Kidney (tissue), 14 donors: ENCODE data around the gene TLE5. TPM values are rescaled to one million over a fixed set of nuclear protein-coding genes. Genes with fewer than 3 reads are reported as not detected.
A peak's percentile ranks its signal among the peaks of the same experiment; 100 is the strongest.

ENCODE experiments used
- DNase-seq, 5 donors: peaks; one replicate each; pipeline ENCODE4 v3.0.0-alpha.2; 2013 to 2020
- FAIRE-seq: peaks from 2 replicates; lab custom pipeline; 2012; peaks lifted over from hg19 to GRCh38; lab: Jason Lieb, UNC
- H3K27ac ChIP-seq, 2 donors: one replicate each; pipeline ENCODE4 v1.7.0; 2013; ENCODE audit warnings: low read depth in 2 of 2, low read length in 2 of 2, inconsistent platforms in 1 of 2
- H3K27me3 ChIP-seq: one replicate; pipeline ENCODE4 v1.7.1; 2013; ENCODE audit warnings: low read length, inconsistent platforms; ENCODE audit not compliant: control insufficient read depth, insufficient read depth
- H3K36me3 ChIP-seq, 3 donors: one replicate each; pipeline versions ENCODE4 v1.7.0 to v1.7.1; 2013; ENCODE audit warnings: low read length in 3 of 3, control low read depth in 1 of 3, inconsistent platforms in 1 of 3; ENCODE audit not compliant: insufficient read depth in 3 of 3, control insufficient read depth in 2 of 3
- H3K4me1 ChIP-seq, 3 donors: one replicate each; pipeline versions ENCODE4 v1.7.0 to v1.7.1; 2013; ENCODE audit warnings: low read length in 3 of 3, inconsistent platforms in 1 of 3, low read depth in 1 of 3; ENCODE audit not compliant: control insufficient read depth in 2 of 3, insufficient read depth in 2 of 3
- H3K4me3 ChIP-seq, 3 donors: one replicate each; pipeline versions ENCODE4 v1.7.0 to v1.8.1; 2013; ENCODE audit warnings: low read length in 3 of 3, control low read depth in 1 of 3, inconsistent platforms in 1 of 3
- H3K9ac ChIP-seq, 3 donors: one replicate each; pipeline versions ENCODE4 v1.7.0 to v1.7.1; 2013; ENCODE audit warnings: low read length in 3 of 3, control low read depth in 1 of 3, inconsistent platforms in 1 of 3
- H3K9me3 ChIP-seq, 3 donors: one replicate each; pipeline versions ENCODE4 v1.7.0 to v1.7.1; 2013; ENCODE audit warnings: low read length in 3 of 3, control low read depth in 1 of 3, inconsistent platforms in 1 of 3; ENCODE audit not compliant: control insufficient read depth in 2 of 3, insufficient read depth in 1 of 3
- intact Hi-C: fragments of 100-400 bp; cut with DNase I; formaldehyde crosslinking; loops from one replicate; pipeline ENCODE4 v1.11.1; 2022
- polyA plus RNA-seq: library from polyadenylated mRNA; stranded (reverse); fragments of 350-450 nt; fragmentation: Illumina TruSeq; extraction: RNeasy Lipid Tissue Mini Kit (QIAGEN cat#74804); gene quantifications from one replicate; pipeline ENCODE4 v1.2.3, GENCODE V29; 2014; ENCODE audit warnings: low read depth, low replicate concordance; ENCODE audit not compliant: insufficient read depth
- total RNA-seq: library from RNA; stranded (reverse); fragmentation: NEBNext Ultra II Directional; extraction: Animal tissue kit (Norgen Biotek cat#: 25700); gene quantifications from one replicate; pipeline ENCODE4 v1.2.1, GENCODE V29; 2021
- TF ChIP-seq, protein P1 (sequence below): IDR thresholded peaks from 3 replicates; pipeline ENCODE4 v1.5.1; 2012; ENCODE audit warnings: mild to moderate bottlenecking, moderate library complexity, borderline replicate concordance; ENCODE audit not compliant: insufficient read depth; ENCODE audit errors: extremely low read depth
- donor health status: control.
- donor health status: control.
- donor health status: control.
- donor health status: control.
- donor health status: control.
- donor health status: DM: yes; HTN: yes; CAD: no.
- donor health status: Normal renal cell carcinoma (clear cell type).

Gene TLE5
- total and polyA plus RNA-seq, 2 donors from 2014 or later: 526 to 580 TPM

DNA sequence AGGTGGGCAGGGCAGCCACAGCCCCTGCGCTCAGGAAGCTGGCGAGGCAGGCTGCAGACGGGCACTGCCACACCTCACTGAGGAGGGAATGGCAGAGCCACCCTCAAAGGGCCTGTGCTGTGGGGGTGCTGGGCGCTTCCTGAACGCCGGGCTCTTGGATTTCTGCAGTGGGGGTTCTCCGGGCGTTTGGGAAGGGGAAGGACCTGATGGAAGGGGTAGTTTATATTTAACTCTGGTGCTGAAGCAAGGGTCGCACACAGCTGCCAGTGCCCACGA, 42.4 kb upstream of the TLE5 start:
- intact Hi-C loops: loop anchor here (10.0 kb wide), 1 partner anchor 140 kb away; no protein-coding TSS in a partner anchor
- FAIRE-seq: no peak
- DNase-seq: peak in 1 of 5 donors; percentile 70
- no peak overlapping the region for H3K9ac ChIP-seq
- no peaks in the 10 kb centered on the region for H3K9me3 ChIP-seq
- H3K27me3 ChIP-seq: no peaks in the 10 kb centered on the region
- H3K4me1 ChIP-seq: peaks cover 0 to 48% (median 13%) of the 10 kb centered on the region in 3 donors
- no peak overlapping the region for H3K27ac ChIP-seq
- H3K36me3 ChIP-seq: no peaks in the 10 kb centered on the region
- TF ChIP-seq, protein P1, sequence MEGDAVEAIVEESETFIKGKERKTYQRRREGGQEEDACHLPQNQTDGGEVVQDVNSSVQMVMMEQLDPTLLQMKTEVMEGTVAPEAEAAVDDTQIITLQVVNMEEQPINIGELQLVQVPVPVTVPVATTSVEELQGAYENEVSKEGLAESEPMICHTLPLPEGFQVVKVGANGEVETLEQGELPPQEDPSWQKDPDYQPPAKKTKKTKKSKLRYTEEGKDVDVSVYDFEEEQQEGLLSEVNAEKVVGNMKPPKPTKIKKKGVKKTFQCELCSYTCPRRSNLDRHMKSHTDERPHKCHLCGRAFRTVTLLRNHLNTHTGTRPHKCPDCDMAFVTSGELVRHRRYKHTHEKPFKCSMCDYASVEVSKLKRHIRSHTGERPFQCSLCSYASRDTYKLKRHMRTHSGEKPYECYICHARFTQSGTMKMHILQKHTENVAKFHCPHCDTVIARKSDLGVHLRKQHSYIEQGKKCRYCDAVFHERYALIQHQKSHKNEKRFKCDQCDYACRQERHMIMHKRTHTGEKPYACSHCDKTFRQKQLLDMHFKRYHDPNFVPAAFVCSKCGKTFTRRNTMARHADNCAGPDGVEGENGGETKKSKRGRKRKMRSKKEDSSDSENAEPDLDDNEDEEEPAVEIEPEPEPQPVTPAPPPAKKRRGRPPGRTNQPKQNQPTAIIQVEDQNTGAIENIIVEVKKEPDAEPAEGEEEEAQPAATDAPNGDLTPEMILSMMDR: no peak
- H3K4me3 ChIP-seq: no peak overlapping the region

DNA sequence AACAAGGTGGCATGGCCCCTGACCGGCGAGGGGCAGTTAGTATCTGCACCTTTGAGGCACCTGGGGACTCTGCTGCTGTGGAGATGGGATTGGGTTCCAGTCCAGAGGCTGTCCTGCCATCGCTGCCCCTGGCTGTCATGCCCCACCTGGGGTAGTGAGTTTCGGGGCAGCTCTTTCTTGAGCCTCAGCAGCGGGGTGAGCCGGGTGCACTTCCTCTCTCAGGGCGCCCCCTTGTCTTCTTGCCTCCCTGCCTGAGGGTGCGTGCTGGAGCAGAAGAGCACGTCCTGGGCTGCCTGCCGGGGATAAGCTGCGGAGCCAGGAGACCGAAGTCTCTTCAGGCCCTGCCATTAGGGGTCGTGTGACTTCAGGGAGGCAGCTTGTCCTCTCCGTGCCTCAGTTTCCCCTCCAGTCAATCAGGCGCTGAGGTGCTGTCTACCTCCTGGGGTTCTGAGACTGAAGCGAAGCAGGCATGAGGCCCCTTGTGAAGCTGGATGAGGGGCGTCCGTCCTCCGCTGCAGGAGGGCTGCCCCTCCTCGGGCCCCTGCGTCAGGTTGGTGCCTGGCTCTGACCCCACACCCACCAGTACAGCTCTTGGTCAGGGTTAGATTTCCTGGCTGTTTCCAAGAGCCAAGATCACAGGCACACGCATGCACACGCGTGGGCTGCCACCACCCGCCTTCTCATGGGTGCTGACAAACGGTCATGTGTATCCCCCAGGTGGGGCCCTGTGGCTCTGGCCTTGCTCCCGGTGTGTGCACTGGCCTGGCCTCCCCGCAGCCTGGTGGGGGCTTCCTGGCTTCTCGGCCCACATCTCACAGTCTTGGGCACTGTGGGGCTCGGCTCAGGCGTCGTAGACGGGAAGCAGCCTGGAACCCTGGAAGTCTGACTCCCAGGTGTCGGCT, 40.2 kb upstream of the TLE5 start:
- Histone ChIP-seq H3K4me1 (peaks cover 0 to 55% (median 15%) of the 10 kb centered on the region in 3 donors), H3K9me3 (no peaks in the 10 kb centered on the region), H3K4me3 (no peak overlapping the region), H3K36me3 (no peaks in the 10 kb centered on the region), H3K27me3 (no peaks in the 10 kb centered on the region), H3K27ac (no peak overlapping the region), H3K9ac (no peak overlapping the region)
- intact Hi-C loops: loop anchor here (10.0 kb wide), 1 partner anchor 138 kb away; no protein-coding TSS in a partner anchor
- TF ChIP-seq, protein P1: no peak
- DNase-seq (peak in 1 of 5 donors; percentile 78), FAIRE-seq (no peak)

DNA sequence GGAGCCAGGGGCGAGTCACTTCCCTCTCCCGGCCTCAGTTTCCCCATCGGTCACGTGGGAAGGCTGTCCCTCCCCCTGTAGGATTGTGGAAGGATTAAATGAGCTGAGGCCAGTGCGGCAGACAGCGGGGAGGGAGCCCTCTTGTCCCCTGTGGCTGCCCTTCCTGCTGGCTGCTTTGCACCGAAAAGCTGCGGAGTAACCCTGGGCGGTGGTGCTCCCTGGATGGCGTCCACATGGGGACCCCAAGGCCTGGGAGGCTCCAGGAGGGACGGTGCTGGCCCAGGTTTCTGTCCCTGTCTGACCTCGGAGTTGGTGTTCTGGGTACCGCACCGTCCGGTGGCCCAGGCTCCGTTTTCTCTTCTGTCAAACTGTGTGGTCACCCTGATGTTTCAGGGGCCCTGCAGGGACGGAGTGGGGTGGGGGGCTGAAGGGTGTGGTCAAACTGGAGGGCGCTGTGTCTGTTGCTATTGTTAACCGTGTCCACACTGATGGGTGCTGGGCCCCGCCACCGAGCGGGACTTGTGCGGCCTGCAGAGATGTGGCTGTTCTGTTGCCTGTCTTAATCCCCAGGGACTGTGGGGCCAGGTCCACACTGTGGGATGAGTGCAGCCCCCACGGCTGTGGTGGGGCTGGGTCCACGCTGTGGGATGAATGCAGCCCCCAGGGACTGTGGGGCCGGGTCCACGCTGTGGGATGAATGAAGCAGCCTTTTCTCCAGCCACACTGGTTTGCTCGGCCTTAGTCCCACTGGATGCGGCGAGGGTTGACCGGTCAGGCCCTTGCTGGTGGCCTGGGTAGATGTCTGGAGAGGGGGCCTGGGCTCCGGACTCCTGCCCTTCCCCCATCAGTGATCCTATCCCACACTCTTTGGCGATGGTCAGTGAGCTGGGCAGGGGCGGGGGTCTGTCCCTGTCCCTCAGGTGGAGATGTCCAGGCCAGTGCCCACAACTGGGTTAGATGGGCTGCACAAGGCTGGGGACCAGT, 38.7 kb upstream of the TLE5 start:
- no peak overlapping the region for H3K4me3 ChIP-seq
- FAIRE-seq (no peak), DNase-seq (peak in 1 of 5 donors; percentile 65)
- H3K27ac ChIP-seq: no peak overlapping the region
- TF ChIP-seq, protein P1: no peak
- no peaks in the 10 kb centered on the region for H3K27me3 ChIP-seq
- no peak overlapping the region for H3K9ac ChIP-seq
- H3K36me3 ChIP-seq: no peaks in the 10 kb centered on the region
- H3K9me3 ChIP-seq: no peaks in the 10 kb centered on the region
- intact Hi-C loops: loop anchor here (10.0 kb wide), 1 partner anchor 136 kb away; no protein-coding TSS in a partner anchor
- peaks cover 0 to 60% (median 21%) of the 10 kb centered on the region in 3 donors for H3K4me1 ChIP-seq
